MCF 10A (cell line): ENCODE data around the gene EGR1. TPM values are rescaled to one million over a fixed set of nuclear protein-coding genes. Genes with fewer than 3 reads are reported as not detected.

Source experiments
- Bru-seq: library from RNA; stranded (reverse); fragments of 400-500 nt; gene quantifications from one replicate; lab custom pipeline; 2021; lab: Mats Ljungman, UMichigan
- BruChase-seq, 2 experiments: library from RNA; stranded (reverse); fragments of 400-500 nt; gene quantifications; one replicate each; lab custom pipeline; 2021; lab: Mats Ljungman, UMichigan
- BruUV-seq: library from RNA; stranded (reverse); fragments of 400-500 nt; replicated peaks from 2 replicates; lab custom pipeline; 2021; lab: Mats Ljungman, UMichigan
- CTCF ChIA-PET: fragments of 300-600 bp; sonication (Branson Sonifier 250); formaldehyde crosslinking; extraction: SDS; loops from one replicate; lab custom pipeline; 2021; ENCODE audit warnings: antibody characterized with exemption, inconsistent platforms; lab: Yijun Ruan, JAX
- POLR2A ChIA-PET: fragments of 300-600, 350-650 bp; sonication (Branson Sonifier 250); formaldehyde crosslinking; extraction: SDS; loops from one replicate; lab custom pipeline; 2020; ENCODE audit warnings: antibody characterized with exemption, inconsistent platforms; lab: Yijun Ruan, JAX
- DNase-seq: peaks from one replicate; pipeline ENCODE4 v3.0.0-alpha.2; 2018; ENCODE audit not compliant: unreplicated experiment
- H3K27ac Mint-ChIP-seq: one replicate; pipeline ENCODE4 v1.8.0; 2022; ENCODE audit warnings: mild to moderate bottlenecking, low read depth, mixed read lengths; ENCODE audit not compliant: unreplicated experiment
- H3K27me3 Mint-ChIP-seq: one replicate; pipeline ENCODE4 v1.8.0; 2022; ENCODE audit warnings: mixed read lengths; ENCODE audit not compliant: insufficient read depth, unreplicated experiment
- H3K36me3 Mint-ChIP-seq: one replicate; pipeline ENCODE4 v1.8.0; 2022; ENCODE audit warnings: mild to moderate bottlenecking, moderate library complexity, mixed read lengths; ENCODE audit not compliant: insufficient read depth, unreplicated experiment
- H3K4me1 Mint-ChIP-seq: one replicate; pipeline ENCODE4 v1.8.0; 2022; ENCODE audit warnings: mixed read lengths; ENCODE audit not compliant: insufficient read depth, unreplicated experiment
- H3K4me3 Mint-ChIP-seq: one replicate; pipeline ENCODE4 v1.8.0; 2022; ENCODE audit warnings: mild to moderate bottlenecking, moderate library complexity, mixed read lengths; ENCODE audit not compliant: unreplicated experiment
- H3K9me3 Mint-ChIP-seq: one replicate; pipeline ENCODE4 v1.8.0; 2022; ENCODE audit warnings: mixed read lengths; ENCODE audit not compliant: unreplicated experiment
- intact Hi-C: fragments of 100-400 bp; cut with micrococcal nuclease; formaldehyde crosslinking; loops from 2 replicates; pipeline ENCODE4 v1.14.1; 2022
- long read RNA-seq: library from polyadenylated mRNA; stranded (forward); transcript quantifications from one replicate; pipeline ENCODE4 v2.0.0, GENCODE V29; 2022
- total RNA-seq: library from RNA; stranded (reverse); gene quantifications from 2 replicates; pipeline ENCODE4 v1.2.3, GENCODE V29; 2022
- TF ChIP-seq, protein P1 (sequence below): fragments of 200-600 bp; IDR thresholded peaks from one replicate; pipeline ENCODE4 v1.8.0; 2022; ENCODE audit warnings: antibody characterized with exemption, mild to moderate bottlenecking; ENCODE audit not compliant: unreplicated experiment

EGR1 gene
- total RNA-seq (92.3 and 189 TPM in 2 replicates), Bru-seq, nascent RNA (percentile 100 among the genes with signal in this experiment), BruChase-seq, experiment 1, labeled RNA remaining after a 6-hour chase (percentile 94 among the genes with signal in this experiment), BruChase-seq, experiment 2, labeled RNA remaining after a 2-hour chase (percentile 97 among the genes with signal in this experiment)
- long read RNA-seq, transcript EGR1-201 (2 exons, 3,138 nt) = major isoform, 537 of 729 reads
- long read RNA-seq, partial matches to known transcripts = 190 of 729 reads
- long read RNA-seq, other reads (novel, unspliced or antisense) = 2 of 729 reads

DNA sequence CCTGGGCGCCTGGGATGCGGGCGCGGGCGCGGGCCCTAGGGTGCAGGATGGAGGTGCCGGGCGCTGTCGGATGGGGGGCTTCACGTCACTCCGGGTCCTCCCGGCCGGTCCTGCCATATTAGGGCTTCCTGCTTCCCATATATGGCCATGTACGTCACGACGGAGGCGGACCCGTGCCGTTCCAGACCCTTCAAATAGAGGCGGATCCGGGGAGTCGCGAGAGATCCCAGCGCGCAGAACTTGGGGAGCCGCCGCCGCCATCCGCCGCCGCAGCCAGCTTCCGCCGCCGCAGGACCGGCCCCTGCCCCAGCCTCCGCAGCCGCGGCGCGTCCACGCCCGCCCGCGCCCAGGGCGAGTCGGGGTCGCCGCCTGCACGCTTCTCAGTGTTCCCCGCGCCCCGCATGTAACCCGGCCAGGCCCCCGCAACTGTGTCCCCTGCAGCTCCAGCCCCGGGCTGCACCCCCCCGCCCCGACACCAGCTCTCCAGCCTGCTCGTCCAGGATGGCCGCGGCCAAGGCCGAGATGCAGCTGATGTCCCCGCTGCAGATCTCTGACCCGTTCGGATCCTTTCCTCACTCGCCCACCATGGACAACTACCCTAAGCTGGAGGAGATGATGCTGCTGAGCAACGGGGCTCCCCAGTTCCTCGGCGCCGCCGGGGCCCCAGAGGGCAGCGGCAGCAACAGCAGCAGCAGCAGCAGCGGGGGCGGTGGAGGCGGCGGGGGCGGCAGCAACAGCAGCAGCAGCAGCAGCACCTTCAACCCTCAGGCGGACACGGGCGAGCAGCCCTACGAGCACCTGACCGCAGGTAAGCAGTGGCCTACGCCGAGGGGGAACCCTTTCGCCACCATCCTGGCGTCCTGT lies at the start of gene EGR1:
Gene EGR1 (plus strand): TSS at position 219 of the 864 bp plus-strand sequence. CDS start 283 bp downstream, at position 502.
- TF ChIP-seq, protein P1, sequence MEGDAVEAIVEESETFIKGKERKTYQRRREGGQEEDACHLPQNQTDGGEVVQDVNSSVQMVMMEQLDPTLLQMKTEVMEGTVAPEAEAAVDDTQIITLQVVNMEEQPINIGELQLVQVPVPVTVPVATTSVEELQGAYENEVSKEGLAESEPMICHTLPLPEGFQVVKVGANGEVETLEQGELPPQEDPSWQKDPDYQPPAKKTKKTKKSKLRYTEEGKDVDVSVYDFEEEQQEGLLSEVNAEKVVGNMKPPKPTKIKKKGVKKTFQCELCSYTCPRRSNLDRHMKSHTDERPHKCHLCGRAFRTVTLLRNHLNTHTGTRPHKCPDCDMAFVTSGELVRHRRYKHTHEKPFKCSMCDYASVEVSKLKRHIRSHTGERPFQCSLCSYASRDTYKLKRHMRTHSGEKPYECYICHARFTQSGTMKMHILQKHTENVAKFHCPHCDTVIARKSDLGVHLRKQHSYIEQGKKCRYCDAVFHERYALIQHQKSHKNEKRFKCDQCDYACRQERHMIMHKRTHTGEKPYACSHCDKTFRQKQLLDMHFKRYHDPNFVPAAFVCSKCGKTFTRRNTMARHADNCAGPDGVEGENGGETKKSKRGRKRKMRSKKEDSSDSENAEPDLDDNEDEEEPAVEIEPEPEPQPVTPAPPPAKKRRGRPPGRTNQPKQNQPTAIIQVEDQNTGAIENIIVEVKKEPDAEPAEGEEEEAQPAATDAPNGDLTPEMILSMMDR = no peak
- peaks cover 49% of the 10 kb centered on the region for H3K4me1 Mint-ChIP-seq
- peaks cover 66% of the 10 kb centered on the region for H3K36me3 Mint-ChIP-seq
- H3K4me3 Mint-ChIP-seq = peak within 1 kb of the TSS; percentile 78
- no peaks in the 10 kb centered on the region for H3K9me3 Mint-ChIP-seq
- peak within 1 kb of the TSS; percentile 93 for H3K27ac Mint-ChIP-seq
- peak; percentile 98 for DNase-seq
- peaks cover 20% of the 10 kb centered on the region for H3K27me3 Mint-ChIP-seq
- CTCF ChIA-PET = interaction anchor here (0.6 to 11.4 kb wide), 25 partner anchors 8 to 1796 kb away, joined by 3 to 268 read pairs (median 5); partner anchors contain the start of genes ETF1 and KDM3B
- POLR2A ChIA-PET = interaction anchor here (0.6 to 15.2 kb wide), 44 partner anchors 8 to 909 kb away, joined by 3 to 626 read pairs (median 6); partner anchors contain the start of genes BRD8, CDC23, CDC25C and ETF1
- intact Hi-C loops = loop anchor here (1.0 kb wide), 1 partner anchor 27 kb away; no protein-coding TSS in a partner anchor
- BruUV-seq = no TSS peak

DNA sequence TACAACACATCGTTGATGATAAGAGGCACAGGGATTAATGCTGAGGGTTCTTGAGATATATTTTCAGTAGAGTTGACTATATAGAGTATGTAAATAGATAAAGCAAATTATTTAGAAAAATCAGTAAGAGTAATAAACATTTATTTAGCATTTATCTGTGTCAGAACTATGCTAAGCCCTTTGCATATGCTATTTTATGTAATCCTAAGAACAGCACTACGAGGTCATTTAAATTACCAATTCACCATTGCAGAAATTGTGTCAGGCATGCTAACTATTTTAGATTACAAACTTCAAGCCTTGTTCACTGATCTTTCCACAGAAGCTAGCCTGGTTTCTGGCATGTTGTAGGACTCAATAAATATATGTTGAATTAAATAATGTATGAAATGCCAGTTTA lies 46.8 kb upstream of the EGR1 start:
- no peaks in the 10 kb centered on the region for H3K9me3 Mint-ChIP-seq
- intact Hi-C loops = no loop called here
- no TSS peak for BruUV-seq
- H3K4me1 Mint-ChIP-seq = peaks cover 6% of the 10 kb centered on the region
- H3K27me3 Mint-ChIP-seq = no peaks in the 10 kb centered on the region
- TF ChIP-seq, protein P1 = no peak
- peaks cover 95% of the 10 kb centered on the region for H3K36me3 Mint-ChIP-seq
- ChIA-PET POLR2A (no interaction called here), CTCF (interaction anchor here (1.0 kb wide), 1 partner anchor 239 kb away, joined by 3 read pairs; no protein-coding TSS in a partner anchor)
- H3K4me3 Mint-ChIP-seq = no peak overlapping the region
- no peak for DNase-seq
- H3K27ac Mint-ChIP-seq = no peak overlapping the region

DNA sequence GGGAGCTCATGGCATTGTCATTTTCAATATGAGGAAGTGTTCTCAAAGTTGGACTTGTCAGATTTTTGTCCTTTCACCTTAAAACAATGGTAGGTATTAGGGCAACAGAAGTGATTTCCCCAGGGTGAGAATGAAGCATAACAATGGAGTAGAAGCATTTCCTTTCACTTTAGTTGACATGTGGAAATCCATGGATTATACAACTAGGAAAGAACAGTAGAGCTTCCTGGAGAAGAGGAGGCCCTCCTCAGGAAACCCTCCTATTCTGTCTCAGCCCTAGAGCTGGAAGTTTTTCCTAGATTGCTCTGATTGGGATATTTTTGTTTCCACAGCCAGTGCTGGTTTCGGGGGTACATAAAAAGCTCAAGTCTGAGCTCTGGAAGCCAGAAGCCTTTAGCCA lies 40.2 kb upstream of the EGR1 start:
- H3K4me3 Mint-ChIP-seq = no peak overlapping the region
- peaks cover 98% of the 10 kb centered on the region for H3K36me3 Mint-ChIP-seq
- no peak for DNase-seq
- TF ChIP-seq, protein P1 = no peak
- POLR2A ChIA-PET = interaction anchor here (0.6 to 1.6 kb wide), 3 partner anchors 15 to 268 kb away, joined by 3 to 4 read pairs (median 4); partner anchors contain the start of gene CDC23
- CTCF ChIA-PET = interaction anchor here (0.5 to 2.8 kb wide), 10 partner anchors 11 to 163 kb away, joined by 3 to 13 read pairs (median 3); no protein-coding TSS in a partner anchor
- BruUV-seq = no TSS peak
- intact Hi-C loops = no loop called here
- no peak overlapping the region for H3K27ac Mint-ChIP-seq
- no peaks in the 10 kb centered on the region for H3K9me3 Mint-ChIP-seq
- H3K4me1 Mint-ChIP-seq = peaks cover 6% of the 10 kb centered on the region
- H3K27me3 Mint-ChIP-seq = no peaks in the 10 kb centered on the region
